DMS53 treated with DMSO at 0.1 percent for 48 hours (cell line): ENCODE measurements around the gene IKZF3.
"Not testable (repeated sequence)": the region's sequence is repeated elsewhere in the genome, so short reads cannot be mapped to it uniquely, and the experiment has no call there.

Experiments
- DNase-seq: peaks from one replicate; lab custom pipeline; 2025; ENCODE audit not compliant: unreplicated experiment; lab: John Stamatoyannopoulos, UW

Gene IKZF3

DNA sequence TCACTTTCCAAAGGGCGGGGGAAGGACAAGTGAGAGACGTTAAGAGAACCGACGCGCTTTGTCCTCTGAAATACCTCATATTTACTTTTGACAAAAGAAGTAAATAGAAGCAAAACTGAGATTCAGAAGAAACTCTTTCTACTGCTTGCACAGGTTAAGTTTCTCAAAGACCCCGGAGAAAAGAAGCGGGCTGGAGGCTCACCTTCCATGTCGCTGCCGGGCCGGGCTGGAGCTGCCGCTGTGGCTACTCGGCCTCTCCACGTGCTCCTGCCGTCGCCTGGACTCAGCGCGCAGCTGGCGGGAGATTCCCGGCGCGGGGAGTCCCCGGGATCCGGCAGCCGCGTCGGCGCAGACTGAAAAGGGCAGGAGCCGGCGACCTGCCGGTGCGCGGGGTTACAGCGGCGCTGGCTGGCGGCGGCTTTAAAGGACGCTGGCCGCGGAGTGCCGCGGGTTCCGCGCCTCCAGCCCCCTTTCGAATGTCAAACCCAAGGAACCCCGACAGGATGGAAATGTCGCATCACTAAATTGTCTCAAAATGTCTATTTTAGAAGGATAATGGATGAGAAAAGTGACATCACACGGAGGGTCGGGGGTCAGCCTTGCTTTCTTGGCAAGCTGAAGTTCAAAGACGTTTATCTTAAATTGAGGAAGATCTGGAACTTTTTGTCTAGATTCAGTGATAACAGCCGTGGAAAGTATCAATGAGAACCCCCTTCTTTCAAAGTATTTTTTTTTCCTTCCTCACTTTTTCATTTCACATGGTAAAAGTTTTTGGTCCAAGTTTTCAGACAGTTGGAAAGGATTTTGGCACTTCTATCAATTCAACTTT, at the start of gene IKZF3:
TSS of gene IKZF3 (minus strand) at position 395 of the 829 bp plus-strand sequence. CDS start at position 209, 186 bp downstream.
- peak; percentile 37 for DNase-seq

DNA sequence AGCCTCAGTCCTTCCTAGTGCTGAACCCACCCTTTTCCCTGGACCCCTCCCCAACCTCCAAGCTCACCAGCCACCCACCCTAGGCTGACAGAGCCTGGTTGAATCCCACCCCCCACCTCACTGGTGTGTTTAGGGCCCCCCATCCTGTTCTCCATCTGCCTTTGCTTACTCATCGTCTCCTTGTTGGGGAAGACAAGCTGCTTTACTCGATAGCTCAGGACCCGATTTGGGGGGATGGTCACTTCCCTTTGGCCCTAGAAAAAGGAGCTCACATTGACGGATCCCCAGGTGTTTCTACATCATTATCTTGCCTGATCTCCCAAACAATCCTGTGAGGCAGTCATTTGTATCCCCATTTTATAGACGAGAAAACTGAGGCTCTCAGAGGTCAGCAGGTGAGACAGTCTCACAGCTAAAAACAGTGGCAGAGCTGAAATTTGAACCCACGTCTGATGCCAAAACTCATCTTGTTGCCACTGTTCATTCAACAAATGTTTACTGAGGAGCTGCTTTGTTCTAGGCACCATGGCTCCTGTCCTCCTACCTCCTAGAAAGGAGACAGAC, 44.8 kb upstream of the IKZF3 start:
- DNase-seq: no peak

DNA sequence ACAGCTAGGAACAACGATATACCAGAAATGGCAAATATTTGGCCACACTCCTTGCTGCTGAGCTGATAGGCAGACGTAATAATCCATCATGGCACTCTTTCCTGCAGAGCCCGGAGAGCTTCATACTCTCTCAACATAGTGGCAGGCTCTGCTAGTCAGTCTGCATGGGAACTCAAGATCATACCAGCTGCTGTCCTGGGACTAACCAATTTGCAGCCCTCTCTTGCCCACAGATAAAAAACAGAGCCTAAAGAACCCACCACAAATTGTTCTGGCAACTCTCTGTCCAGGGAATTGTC, 40.8 kb upstream of the IKZF3 start:
- no peak for DNase-seq

DNA sequence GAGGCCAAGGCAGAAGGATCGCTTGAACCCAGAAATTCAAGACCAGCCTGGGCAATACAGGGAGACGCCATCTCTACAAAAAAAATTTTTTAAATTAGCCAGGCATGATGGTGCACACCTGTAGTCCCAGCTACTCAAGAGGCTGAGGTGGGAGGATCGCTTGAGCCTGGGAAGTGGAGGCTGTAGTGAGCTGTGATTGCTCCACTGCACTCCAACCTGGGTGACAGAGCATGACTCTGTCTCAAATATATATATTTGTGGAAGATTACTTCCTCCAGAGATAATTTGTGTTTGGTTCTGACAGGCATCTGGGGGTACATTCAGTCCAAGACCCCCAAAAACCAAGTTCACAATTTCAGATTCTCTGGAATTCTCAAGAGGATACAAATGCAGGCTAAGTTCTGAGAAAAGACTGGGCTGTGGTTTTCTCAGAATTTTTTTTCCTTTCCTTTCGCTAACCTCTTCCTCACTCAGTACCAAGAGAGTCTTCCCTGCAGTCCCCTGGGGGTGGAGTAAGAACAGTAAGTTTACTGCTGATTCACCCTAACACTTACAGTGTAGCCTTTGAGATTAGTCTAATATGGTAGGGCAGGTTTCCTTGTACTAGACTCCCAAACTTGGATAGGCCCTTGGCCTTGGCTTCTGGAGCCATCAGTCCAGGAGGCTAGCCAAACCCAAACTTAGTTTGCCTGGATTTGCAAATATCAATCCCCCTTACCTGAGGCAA, 39.2 kb upstream of the IKZF3 start:
- no peak for DNase-seq

DNA sequence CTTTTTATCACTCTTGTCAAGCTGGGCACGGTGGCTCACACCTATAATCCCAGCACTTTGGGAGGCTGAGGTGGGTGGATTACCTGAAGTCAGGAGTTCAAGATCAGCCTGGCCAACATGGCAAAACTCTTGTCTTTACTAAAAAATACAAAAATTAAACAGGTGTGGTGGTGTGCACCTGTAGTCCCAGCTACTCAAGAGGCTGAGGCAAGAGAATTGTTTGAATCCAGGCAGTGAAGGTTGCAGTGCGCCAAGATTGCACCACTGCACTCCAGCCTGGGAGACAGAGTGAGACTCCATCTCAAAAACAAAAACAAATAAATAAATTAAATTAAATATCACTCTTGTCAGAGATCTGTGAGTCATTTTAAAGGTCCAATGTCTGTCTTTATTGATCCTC, 37.9 kb upstream of the IKZF3 start:
- DNase-seq: not testable (repeated sequence)

DNA sequence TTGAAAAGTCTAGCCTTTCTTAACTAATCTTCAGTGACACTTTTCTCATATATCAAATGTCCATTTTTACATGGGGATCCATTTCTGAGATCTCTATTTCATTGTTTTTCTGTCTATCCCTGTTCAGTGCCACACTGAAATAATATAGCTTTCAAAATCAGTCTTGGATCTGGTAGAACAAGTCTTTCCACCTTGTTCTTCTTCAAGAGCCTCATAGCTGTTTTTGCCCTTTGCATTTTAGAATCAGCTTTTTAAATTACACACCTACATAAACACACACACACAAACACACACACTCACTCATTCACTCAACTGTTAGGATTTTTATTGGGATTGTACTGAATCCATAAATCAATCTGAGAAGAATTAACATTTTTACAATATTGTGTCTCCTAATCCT, 35.1 kb upstream of the IKZF3 start:
- peak; percentile 23 for DNase-seq

DNA sequence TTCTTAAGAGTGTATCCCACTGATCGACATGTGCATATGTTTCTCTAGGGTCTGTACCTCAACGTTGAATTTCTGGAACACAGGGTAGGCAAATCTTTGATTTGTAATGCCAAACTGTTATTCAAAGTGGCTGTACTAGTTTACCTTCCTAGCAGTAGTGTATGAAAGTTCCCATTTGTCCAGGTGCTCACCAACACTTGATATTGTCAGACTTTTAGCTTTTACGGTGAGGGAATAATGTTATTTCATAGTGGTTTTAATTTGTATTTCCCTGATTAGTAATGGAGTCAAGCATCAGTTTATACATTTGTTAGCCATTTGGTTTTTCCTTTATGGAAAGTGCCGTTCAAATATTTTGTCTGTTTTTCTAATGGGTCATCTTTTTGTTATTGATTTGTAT, 34.0 kb upstream of the IKZF3 start:
- no peak for DNase-seq

DNA sequence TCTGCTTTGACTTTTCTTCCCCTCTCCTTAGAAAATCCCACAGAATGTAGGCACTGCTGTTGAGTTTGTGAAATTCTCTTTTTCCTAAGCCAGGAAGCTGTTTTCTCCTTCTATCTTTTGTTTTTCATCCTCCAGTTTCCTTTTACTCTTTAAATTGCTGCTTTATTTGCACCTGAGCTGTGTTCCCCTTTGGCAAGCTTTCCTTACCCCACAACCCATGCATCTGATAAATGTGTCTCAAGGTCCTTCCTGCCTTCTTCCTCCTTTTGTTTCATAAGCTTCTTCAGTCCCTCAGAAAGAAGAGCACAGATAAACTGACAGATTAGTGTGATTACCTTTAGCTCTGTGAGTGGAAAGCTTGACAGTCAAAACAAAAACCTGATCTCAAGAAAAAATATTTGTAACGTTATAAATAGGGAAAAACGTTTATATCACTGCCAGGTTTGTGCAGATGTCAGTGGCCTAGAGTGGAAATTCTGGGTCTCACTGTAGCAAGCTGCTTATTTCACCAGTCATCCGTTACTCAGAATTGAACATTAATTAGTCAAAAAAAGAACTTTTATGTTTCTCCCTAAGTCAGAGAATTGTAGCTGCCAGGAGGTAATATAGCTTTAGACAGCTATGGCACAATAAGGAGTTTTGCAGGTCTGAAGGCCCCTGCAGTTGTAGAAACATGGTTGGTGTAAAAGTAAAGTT, 30.7 kb upstream of the IKZF3 start:
- DNase-seq: no peak

DNA sequence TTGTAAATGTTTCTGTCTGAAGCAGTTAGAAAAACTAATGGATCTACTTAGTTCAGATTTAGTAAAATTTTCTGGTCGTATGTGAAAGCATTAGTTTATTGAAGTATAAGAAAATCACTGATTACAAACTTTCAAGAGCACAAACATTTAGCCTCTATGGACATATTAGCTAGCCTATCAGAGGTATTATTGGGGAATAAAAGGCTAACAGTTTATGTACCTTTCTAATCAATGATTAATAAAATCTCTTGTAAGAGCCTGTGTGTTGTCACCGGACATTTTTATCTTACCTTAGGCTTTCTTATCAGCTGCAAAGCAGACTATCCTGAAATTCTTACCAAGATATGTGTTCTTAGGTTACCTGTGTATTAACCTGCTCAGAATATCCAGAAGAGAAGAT, 25.1 kb upstream of the IKZF3 start:
- DNase-seq: no peak

DNA sequence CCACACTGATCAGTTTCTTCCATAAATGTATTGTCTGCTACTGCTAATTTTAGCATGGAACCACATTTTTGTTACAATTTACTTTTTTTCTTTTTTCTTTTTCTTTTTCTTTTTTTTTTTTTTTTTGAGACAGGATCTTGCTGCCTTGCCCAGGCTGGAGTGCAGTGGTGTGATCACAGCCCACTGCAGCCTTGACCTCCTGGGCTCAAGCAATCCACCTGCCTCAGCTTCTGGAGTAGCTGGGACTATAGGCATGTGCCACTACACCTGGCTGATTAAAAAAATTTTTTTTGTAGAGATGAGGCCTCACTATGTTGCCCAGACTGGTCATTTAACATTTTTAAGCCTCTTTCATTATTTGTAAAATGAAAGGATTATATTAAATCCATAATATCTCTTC, 23.0 kb upstream of the IKZF3 start:
- no peak for DNase-seq

DNA sequence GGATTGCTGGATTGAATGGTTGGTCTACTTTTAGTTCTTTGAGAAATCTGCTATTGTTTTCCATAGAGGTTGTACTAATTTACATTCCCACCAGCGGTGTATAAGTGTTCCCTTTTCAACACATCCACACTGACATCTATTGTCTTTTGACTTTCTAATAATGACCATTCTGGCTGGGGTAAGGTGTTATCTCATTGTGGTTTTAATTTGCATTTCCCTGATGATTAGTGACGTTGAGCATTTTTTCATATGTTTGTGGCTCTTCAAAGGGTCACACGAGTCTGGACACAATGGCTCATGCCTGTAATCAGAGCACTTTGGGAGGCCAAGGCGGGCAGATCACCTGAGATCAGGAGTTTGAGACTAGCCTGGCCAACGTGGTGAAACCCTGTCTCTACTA, 22.0 kb upstream of the IKZF3 start:
- DNase-seq: not testable (repeated sequence)

DNA sequence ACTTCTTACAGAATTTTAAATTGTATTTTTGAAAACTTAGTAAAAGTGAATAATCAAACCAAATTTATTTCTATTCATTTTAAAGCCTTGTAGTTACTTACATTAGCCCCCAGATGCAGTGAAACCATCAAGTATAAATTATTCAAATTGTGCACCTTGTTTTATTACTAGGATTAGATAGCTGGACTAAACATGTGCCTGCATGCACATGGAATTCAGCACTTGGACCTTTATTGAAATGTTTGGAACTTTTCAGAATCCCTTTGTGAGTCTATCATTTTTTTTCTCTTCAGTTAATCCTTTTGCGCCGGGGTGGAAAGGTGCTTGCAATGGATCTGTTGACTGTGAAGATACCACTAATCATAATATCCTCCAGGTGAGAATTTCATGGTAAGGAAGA, 8.6 kb upstream of the IKZF3 start:
- no peak for DNase-seq

DNA sequence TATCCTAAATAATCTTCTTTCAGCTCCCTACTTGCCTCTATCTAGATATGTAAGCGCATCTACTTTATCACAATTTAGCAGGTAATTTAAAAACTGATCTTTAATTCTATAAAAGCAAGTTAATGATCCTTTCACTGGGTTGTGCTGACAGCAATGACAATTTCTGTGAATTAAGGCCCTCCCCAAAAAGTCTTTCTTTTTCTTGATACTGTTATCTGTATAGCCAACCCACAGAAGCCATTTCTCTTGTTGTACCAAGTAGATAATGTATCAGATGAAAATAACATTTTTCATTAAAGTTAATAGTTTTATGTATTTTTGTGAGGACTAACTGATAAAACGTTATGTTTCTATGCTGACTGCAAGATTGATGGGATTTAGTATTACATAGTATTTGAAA, 7.7 kb upstream of the IKZF3 start:
- DNase-seq: no peak

DNA sequence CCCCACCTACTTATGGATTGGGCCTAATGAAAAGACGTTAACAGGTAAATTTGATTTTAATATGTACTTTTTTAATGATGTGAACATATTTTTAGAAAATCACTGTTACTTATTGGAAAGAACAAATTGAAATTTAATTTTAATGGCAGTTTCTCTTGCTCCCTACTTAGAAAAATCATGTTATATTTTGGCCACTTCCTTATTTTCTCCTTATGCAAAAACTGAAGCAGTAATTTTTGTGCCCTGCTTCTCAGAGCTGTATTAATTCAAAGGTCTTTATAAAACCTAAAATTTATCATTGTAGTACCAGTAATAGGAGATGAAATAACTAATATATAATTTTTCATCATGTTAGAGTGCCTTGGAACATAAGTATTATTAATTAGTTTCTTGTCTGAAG, 6.7 kb upstream of the IKZF3 start:
- no peak for DNase-seq

DNA sequence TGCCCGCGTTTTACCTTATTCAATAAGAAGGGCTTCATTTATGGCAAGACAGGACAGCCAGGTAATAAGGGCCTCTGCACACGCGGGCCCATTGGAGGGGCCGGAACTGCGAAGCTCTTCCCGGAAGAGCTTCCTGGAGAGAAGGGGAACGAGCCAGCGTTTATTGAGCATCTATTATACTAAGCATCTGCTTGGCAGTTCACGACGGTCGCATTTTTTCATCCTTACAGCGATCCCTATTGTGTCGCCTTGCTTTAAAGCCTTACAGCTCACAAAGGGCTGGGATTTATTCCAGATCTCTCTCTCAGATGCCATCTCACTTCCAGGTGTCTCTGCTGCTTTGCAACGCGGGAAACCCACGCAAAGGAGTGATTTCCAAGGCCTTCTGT, 4.4 kb upstream of the IKZF3 start:
- no peak for DNase-seq

DNA sequence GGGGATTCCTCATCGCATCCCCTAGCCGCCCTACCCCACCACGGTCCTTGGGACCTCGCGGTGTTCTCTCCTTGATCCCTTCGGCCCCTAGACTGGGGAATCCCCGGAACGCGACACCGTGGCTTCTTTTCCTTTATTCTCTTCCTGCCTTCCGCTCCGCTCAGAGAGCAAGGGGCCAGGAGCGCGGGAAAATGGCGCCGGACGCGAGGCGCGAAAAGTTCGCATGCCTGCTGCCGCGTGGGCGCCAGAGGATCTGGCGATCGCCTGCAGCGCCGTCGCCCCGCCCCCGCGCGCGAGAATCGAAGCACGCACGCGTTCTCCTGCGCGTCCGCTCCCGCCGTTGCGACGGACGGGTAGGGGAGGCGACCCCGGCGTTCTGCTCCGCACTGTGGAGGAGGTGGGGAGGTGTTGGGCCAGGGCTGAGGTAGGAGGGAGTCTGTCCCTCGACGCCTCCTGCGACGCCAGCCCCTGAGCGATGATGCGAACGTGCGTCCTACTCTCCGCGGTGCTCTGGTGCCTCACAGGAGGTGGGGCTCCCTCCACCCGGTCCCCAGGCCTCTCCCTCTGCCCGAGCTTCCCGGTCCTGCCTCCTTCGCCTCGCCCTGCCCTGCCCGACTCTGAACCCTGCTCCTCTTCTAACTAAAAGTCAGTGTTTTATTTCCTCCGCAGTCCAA, 3.9 kb upstream of the IKZF3 start, which contains the start of gene ZPBP2:
TSS of gene ZPBP2 (plus strand) at position 323 of the 674 bp plus-strand sequence. CDS start at position 476, 153 bp downstream.
- DNase-seq: no peak

DNA sequence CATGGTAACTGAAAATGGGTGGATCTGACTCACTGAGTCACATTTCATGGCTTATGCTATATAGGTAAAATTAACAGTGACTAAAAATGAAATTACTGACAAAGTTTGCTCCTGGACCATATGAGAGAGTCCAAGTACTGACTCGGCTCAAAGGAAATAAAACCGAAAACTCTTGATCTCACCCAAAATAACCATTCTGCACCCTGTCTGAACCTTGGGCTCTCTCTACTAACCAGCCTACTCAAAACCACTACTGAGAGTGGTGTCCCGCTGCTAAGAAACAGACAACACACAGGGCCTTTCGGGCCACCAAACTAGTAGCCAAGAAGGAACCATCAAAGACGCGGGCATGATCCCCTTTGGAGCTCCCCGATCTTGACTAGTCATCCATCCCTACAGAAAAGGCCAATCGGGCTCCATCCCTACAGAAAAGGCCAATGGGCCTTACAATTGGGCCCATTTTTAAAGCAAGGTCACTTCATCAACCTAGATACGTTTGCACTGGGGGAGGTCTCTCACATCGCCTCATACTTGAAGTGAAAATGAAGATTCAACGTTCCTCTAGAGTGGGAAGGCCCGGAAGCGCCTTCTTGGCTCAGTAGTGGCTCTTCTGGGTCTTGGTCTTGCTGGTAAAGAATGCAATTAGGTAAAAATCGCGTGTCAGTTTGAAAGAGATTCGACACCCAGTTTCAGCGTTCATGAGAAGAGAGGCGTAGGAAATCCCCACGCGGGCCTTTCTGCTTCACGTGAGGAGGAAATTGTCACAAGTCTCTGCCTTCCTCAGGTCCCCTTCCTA, 3.2 kb upstream of the IKZF3 start:
- DNase-seq: no peak

DNA sequence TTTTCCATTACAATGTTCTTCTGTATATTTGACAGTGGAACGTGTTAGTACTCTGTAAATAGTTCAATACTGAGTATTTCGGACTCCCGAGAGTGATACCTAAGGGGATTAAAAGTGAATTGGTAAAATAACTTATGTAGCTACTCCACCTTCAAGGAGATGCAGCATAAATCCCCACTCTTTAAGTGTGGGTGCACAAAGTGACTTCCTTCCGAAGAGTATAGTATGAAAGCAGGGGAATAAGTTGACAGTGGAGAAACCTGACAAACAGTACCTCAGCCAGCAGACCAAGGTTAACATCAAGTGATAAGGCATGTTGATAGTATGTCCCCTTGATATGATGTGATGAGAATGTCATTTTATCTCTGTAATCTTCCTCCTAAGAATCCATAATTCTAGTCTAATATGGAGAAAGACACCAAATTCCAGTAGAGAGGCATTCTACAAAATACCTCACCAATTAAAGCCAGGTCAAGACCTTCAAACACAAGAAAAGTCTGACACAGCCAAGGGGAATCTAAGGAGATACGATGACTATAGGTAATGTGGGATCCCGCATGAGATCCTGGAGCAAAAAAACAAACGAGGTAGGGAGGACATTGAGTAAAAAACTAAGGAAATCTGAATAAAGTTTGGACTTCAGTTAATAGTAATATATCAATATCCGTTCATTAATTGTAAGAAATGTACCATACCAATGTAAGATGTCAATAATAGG, 2.1 kb upstream of the IKZF3 start:
- DNase-seq: no peak

DNA sequence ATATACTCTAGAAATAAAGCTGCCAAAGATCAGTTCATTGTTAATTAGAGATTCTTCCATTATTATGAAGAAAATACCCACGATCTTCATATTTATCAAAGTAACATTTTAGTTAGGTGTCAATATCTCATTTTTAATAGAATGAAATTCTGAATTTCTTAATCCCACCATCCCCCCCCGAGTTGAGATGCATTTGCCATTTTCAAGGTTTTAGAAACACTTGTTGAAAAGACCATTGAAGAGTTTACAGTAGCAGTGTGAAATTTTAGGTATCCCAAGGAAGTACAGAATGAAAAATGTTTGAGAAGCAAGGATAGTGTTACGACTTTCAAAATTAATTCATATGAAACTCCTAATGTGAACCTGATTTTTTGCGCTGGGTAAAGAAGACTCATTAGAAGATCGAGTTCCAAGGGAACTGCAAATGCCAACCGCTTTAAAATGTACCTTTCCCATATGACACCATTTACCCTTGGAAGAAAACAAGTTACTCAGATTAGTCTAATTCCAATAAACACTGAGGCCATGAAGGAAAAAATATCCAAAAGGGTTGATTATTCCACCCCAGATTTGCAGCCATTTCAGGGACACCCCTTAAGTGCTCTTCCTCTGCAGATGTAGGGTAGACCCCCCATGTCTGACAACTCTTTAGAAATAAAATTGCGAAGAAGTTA, 731 bp downstream of the IKZF3 start:
- no peak for DNase-seq
